GM21528 (cell line): Measurements from ENCODE around the gene METRNL.
"Not testable (repeated sequence)": the region's sequence is repeated elsewhere in the genome, so short reads cannot be mapped to it uniquely, and the experiment has no call there.

Source experiments
- ATAC-seq: cut with Tn5 transposase; IDR thresholded peaks from one replicate; pipeline ENCODE4 v1.9.1; 2021; ENCODE audit warnings: mild to moderate bottlenecking, moderate library complexity; ENCODE audit not compliant: unreplicated experiment, low FRiP score

Gene METRNL

GRCh38 chr17:83051396-83052240, 27.8 kb upstream of the METRNL start:
- ATAC-seq: peak; percentile 90

- ATAC-seq: no peak
Measured at GRCh38 chr17:83052241-83052564, 27.2 kb upstream of the METRNL start.

GRCh38 chr17:83053021-83053681, 26.3 kb upstream of the METRNL start:
- no peak for ATAC-seq

- no peak for ATAC-seq
Measured at GRCh38 chr17:83053739-83054451, 25.5 kb upstream of the METRNL start.

- no peak for ATAC-seq
Measured at GRCh38 chr17:83054518-83055125, 24.8 kb upstream of the METRNL start.

DNA sequence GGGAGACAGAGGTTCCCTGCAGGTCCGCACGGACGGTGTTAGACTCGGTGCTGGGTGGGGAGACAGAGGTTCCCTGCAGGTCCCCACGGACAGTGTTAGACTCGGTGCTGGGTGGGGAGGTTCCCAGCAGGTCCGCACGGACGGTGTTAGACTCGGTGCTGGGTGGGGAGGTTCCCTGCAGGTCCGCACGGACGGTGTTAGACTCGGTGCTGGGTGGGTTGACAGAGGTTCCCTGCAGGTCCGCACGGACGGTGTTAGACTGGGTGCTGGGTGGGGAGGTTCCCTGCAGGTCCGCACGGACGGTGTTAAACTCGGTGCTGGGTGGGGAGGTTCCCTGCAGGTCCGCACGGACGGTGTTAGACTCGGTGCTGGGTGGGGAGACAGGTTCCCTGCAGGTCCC, 24.2 kb upstream of the METRNL start:
- not testable (repeated sequence) for ATAC-seq

DNA sequence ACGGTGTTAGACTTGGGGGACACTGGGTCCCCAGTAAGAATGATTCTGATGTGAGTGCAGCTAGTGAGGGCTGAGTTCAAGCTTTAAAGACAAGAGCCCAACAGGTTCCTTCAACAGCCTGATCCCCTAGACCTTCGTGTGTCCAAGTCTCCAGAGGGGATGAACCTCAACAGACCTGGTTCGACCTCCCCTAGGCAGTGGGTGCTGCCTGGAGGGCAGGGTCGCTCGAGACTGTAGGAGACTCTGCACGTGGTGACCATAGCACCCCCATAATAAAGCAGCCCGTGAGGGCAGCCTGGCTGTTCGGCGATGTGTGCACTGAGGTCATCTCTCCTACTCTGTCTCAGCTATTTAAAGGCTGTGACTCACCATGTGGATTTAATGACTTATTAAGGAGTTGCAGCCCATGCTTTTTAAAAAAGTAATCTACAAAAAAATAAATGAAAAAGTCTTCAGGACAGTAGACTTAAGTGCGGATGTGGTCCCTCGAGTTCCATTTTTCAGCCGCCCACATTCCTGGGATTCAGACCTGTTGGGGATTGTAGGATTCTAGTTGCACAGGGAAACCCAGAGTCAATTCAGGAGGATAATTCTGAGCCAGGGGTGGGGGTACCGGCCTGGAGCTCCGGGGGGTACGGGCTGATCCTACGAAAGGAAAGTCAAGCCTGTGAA, 23.4 kb upstream of the METRNL start:
- no peak for ATAC-seq

GRCh38 chr17:83056583-83057396, 22.6 kb upstream of the METRNL start:
- no peak for ATAC-seq

DNA sequence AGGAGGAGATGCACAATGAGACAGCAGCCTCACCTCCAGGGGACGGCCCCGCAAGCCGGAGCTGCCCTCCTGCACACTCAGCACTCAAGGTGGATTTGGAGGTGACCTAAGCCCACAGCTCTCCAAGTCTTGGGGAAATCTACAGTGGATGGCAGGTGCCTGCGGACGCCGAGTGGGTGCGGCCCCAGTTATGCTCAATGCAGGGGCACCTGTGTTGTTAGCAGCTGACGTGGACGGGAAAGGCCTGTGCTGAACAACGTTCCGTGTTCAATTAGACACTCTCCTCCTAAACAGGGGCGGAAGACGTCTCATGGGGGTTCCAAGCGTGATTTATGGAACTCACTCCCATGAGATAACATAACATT, 22.0 kb upstream of the METRNL start:
- ATAC-seq: no peak

- no peak for ATAC-seq
Measured at GRCh38 chr17:83057793-83058265, 21.6 kb upstream of the METRNL start.

DNA sequence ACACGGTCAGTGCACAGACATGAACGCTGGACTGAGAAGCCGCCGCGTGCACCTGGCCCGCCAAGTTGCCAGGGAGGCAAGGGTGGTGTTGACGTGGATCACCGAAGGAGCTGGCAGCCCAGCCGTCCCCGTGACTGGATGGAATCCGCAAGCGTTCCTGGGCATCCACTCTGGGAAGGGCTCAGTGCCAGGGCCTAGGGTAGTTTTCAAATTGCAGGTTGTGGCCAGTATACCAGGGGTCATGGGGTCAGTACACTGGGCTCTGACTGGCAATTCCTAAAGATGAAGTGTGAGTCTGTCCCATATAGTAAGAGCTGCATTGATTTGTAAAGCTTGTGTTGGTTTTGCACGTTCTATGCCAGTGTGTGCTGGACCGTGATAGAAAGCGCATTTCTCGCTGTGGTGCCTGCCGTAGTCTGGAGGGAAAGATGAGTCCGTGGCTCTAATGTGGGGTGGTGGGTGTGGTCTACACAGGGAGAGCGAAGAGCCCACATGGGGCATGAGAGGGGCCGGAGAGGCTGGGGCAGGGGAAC, 21.1 kb upstream of the METRNL start:
- no peak for ATAC-seq

DNA sequence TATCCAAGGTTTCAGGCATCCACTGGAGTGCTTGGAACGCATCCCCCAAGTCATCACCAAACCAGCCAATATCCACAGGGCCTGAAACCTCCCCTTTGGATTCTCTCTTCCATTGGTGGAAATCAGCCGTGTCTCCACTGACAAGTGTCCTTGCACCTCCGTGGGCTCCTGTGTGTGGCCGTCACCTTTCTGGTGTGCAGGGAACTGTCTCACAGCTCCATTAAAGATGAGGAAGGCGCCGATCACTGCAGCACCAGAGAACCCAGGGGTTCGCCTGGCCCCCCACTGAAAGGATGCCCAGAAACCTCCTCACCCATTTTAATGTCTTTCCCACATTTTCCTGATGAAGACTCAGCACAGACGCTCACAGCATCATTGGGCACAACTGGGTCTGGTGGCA, 17.8 kb upstream of the METRNL start:
- ATAC-seq: no peak

- no peak for ATAC-seq
Measured at GRCh38 chr17:83062011-83062817, 17.2 kb upstream of the METRNL start.

- ATAC-seq: no peak
Measured at GRCh38 chr17:83062818-83063671, 16.4 kb upstream of the METRNL start.

- no peak for ATAC-seq
Measured at GRCh38 chr17:83064021-83064731, 15.2 kb upstream of the METRNL start.

DNA sequence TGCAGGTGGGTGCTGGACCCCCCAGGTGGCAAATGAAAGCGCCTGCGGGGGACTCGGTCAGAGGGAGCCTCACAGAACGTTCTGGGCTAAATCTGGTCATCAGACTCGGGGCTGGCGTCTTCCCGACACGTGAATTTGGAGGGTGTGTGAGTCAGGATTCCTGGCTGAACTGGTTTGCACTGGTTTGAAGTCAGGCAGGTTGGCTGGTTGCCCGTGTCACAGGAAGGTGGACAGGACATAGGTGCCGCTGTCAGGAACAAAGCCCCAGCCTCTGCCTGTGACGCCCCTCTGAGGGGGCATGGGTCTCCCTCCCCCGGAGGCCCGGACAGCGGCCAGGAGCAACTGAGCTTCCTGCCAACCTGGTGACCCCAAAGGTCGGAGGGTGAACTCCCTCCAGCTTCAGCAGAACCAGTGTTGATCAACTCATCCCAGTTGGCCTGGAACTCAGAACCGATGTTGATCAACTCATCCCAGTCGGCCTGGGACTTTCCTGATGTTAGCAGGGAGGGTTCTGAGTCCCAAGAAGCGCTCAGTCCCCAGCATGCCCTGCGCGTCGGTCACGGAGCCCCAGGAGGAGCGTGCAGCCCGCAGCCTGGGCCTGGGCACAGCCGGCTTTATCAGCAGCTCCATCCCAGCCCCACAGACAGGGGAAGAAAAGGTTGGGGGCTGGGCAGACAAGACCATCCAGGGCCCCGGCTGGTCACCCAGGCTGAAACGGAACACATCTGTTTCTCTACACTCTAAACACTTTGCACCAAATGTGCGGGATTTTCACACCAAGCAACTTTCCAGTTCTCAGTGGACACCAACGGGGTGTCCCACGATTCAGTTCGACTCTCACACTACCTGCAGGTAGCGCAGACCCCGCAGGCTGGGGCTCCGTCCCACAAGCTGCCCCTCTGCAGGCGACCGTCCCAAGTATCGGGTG, 14.4 kb upstream of the METRNL start:
- ATAC-seq: no peak
